Activated CD4-positive, CD25-positive, alpha-beta regulatory T cell (primary cell): ENCODE measurements around the gene CHMP5.

Experiments used
- DNase-seq, 4 experiments: peaks; one replicate each; lab custom pipeline; 2025; lab: John Stamatoyannopoulos, UW

Gene CHMP5

DNA sequence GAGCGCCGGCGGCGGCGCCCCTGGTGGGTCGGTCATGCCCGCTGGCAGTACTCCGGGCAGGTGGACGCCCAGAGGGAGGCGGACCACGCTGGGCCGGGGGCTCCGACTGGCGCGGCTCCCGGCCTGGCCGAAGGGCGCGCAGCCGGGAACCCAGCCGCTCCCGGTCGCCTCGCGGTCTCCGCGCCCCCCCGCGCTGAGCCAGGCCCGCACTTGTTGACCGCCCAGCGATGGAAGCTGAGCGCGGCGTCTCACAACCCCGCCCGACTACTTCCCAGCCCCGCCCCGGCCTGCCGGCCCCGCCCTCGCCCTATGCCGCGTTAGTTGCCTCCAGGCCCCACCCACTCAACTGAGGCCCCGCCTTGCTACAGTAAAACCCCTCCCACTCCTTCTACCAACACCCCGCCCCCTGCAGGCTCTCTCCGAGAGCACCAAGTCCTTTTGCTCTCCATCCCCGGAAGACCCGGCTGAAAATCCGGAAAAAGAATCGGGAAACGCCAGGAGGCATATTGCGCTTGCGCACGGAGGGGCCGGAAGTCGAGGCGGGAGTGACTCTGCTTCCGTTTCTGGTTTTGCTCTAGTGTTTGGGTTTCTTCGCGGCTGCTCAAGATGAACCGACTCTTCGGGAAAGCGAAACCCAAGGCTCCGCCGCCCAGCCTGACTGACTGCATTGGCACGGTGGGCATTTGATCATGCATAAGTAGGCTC is at the start of gene CHMP5, which contains the start of gene BAG1:
TSS of gene CHMP5 (plus strand) at position 577 of the 705 bp plus-strand sequence. CDS start at position 607, 30 bp downstream.
TSS of gene BAG1 (minus strand) at position 236 of the 705 bp plus-strand sequence.
- peak; percentile 98 to 99 (median 99) for DNase-seq

DNA sequence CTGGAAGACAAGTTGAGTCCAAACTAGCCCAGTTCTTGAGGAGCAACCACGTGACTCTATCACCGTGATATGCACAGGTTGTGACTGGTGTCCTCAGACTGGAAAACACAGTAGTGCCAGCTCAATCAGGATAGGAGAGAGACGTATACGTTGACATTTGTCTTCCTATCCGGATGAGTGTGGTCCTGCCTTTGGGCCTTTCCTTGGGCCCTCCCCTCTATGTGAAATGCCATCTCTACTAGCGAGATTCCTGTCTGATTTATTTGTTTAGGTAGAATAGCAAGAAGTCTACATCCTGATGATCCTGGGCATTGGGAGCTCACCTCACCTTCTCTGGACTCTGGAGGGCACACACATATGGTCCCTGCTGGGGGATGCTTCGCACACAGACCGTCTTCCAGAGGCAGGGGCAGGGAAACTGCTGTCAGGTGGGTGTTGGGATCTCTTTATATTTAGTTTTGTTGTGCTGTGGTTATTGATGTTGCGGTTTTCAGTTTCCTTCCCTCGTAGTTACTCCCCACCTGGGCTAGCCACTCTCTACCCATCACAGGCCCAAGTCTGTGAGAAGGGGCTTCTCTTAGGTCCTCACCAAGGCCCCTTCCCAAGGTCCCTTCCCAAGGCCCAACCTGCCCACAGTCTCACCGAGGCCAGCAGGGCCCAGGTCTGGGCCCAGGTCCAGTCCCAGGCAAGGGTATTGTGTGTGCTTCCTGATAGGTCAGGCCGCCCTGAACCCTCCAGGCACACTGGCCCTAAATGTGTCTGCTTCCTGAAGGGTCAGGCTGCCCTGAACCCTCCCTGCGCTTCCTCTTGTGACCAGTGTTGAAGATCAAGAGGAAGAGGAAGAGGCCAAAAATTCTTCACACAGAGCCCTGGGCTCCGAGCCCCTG is 43.9 kb upstream of the CHMP5 start:
- DNase-seq, result no peak

DNA sequence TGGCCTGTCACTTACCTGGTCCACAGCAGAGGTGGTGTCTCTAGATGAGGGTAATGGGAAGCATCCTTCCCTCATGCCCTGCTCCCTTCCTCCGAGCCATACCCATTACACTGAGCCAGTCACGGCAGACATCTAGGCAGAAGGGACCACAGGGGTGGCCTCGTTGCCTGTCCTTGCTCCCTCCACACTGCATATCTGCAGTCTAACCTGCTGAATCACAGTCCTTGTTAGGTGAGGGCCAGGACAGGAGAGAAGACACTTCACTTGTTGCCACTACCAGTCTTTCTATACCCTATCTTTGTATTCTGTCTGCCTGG is 43.3 kb upstream of the CHMP5 start:
- DNase-seq, result no peak

DNA sequence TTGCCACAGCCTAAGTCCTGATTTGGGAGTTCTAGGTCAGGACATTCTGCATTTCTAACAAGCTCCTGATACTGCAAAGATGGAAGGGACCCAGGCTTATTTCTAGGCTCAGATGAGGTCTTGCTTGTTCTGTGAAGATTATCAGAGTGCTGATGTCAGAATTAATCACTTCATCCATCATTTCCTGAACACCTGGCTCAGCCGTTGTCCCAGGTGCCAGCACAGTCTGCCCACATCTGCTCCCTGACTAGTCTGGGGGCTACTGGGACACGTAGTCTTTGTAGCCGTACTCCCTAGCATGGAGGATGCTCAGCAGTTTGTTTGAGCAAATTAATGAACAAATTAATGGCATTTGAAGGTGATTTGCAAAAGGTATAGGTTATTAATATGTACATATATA is 42.8 kb upstream of the CHMP5 start:
- no peak for DNase-seq

DNA sequence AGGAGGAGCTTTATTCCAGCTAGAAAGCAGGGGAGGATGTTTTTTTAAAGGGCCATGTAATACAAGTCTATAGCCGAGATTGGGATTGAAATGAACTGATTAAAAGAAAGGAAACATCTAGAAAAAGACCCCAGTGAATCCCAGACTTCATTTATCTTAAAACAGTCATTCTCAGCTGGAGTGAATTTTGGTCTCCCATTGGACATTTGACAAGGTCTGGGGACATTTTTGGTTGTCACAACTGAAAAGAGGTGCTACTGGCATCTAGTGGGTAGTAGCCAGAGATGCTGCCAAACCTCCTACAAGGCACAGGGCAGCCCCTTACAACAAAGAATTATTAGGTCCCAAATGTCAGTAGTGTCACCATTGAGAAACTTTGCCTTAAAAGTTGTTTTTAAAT is 41.2 kb upstream of the CHMP5 start:
- DNase-seq, result no peak

DNA sequence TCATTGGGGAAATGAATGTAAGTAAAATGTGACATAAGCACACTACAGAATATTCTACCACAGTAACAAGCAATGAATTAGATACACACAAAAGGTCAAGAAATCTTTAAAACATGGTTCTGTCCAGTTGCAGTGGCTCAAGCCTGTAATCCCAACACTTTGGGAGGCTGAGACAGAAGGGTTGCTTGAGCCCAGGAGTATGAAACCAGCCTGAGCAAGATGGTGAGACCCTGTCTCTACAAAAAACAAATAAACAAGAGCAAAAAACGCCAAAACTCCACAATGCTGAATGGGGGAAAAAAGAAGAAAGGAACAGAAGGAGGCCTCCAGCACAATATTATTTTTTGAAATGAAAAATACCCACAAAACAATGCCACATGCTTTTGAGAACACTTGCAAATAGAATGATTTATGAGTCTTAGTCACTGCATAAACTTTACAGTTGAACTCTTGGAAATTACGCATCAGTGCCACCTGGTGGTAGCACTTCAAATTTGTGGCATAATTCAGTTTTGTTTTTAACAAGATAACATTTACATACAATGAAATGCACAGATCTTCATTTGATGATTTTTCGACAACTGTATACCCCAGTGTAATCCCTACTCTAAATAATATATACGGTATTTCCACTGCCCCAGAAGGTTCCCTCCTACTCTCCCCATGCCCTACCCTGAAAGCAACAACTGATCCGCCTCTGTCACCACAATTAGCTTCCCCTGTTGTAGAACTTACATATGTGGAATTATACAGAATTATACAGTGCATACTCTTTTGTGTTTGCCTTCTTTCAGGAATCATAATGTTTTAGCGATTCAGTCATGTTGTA is 39.3 kb upstream of the CHMP5 start:
- DNase-seq, result peak; percentile 37 to 56 (median 48)

DNA sequence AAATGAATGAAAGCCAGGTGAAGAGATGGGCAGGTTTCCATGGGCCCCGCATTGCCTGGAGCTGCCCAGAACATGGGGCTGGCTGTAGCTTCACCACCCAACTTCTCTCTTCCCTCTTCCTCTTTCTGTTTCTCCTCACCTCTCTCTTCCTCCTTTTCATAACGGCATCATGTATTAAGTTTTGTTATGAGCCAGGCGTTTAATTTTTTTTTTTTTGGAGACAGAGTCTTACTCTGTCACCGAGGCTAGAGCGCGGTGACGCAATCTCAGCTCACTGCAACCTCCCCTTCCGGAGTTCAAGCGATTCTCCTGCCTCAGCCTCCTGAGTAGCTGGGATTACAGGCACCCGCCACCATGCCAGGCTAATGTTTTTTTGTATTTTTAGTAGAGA is 37.8 kb upstream of the CHMP5 start:
- no peak for DNase-seq

DNA sequence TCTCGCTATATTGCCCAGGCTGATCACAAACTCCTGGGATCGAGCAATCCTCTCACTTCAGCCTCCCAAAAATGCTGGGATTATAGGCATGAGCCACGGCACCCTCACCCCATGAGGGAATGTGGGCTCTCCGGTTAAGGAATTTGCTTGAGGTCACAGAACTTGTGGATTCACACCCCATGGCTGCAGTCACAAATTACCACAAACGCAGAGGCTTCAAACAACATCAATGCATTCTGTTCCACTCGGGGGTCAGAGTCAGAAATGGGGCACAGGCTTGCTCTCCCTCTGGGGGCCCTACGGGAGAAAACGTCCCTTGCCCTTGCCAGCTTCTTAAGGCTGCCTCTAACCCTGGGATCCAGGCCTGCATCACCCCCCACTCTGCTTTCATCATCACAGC is 37.1 kb upstream of the CHMP5 start:
- DNase-seq, result no peak

DNA sequence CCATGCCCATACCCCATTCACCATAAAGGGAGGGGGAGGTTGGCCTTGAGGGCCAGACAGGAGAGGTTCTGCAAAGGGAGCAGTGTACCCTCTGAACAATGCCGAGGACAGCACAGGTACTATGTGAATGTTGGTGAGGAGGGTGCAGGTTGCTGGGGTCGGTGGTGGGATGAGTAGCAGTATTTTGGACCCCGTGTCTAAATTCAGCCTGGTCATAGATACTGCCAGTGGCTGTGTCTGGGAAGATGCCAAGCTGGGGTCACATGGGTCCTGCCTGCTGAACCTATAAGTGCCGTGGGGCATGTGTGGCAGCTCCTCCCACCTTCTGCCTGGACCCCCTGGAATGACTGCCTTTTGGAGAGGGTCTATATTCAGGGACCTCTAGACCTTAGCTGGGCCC is 36.2 kb upstream of the CHMP5 start:
- DNase-seq, result no peak

DNA sequence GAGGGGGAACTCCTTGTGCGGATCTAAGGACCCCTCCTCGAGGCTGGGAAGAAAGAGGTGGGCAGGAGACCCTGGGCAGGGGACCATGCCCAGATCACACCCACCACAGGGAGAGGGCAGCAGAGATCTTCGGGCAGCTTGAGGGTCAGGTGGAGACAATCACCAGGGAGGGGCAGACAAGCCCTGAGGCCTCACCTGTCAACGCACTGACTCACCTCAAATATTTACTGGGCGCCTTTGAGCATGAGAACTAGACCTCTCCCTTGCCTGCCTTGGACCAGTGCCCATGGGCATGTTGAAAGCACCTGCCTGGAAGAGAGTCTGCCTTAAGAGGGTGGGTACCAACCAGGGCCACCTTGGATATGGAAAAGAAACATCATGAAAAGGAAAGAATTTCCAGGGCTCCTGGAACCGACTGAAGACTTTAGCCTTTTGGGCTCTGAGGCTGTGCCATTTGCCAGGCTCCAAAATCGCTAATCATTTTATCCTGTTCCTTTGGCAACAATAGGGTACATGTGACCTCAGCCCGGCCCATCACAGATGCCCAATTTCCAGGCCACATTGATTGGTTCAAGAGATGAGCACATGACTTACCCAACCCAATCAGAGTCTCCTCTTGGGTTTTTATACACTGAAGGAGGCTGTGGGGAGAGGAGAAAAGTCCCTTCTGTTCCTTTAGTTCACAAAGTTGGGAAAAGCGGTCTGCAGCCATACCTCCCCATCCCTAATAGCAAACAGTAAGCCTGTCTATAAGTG is 35.3 kb upstream of the CHMP5 start:
- no peak for DNase-seq

DNA sequence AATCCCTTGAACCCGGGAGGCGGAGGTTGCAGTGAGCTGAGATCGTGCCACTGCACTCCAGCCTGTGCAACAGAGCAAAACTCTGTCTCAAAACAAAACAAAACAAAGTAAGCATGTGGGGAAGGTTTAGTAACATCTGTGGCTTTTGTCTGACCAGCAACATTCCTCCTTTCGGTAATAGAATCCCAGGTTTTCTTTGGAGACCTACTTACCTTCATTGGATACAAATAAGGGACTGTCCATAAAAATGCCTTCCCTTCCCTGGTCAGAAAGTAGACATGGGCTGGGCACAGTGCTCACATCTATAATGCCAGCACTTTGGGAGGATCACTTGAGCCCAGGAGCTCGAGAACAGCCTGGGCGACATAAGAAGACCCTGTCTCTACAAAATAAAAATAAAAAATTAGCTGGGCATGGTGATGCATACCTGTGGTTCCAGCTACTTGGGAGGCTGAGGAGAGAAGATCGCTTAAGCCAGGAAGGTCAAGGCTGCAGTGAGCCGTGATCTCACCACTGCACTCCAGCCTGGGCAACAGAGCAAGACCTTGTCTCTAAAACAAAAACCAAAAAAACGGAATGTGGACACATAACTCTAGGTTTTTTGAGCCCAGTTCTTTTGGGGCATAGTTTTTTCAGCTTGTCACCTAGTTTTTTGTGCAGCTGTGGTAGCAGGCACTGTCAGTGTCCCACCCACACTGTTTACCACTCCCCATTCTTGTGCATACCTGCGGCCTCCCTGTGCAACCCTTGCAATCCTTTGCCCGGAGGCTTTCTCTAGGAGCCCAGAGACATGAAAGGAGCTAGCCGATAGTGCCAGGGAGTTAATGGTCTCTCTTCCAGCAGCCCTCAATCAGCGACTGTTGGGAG is 33.9 kb upstream of the CHMP5 start:
- DNase-seq, result no peak

DNA sequence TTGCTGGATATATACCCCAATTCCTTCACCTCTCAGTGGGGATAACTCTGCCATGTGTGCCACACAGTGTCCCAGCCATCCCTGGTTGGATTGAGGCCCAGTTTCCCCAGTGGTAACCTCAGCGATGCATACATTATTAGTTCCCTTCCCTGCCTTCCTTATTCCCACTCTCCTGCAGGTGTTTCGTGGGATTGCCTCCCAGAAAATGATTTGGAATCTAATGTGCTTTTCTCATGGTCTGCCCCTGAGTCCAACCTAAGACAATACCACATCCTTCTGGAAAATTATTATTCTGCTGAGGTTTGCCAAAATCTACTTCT is 33.3 kb upstream of the CHMP5 start:
- no peak for DNase-seq

DNA sequence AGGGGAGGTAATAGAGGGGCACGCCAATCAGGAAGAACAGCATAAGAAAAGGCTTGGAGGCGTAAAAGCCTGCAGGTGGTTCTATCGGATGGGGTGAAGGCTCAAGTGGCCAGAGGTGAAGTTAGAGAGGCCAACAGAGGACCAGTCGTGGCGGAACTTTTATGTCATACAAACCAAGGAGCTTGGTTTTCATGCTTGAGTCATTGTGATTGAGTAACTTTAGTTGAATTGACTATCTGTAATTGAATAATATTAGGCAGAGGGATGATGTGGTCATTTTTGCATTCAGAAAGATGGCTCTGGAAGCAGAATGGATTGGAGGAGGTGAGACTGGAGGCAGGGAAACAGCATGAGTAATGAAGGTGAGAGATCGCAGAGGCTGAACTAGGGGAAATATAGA is 32.0 kb upstream of the CHMP5 start:
- DNase-seq, result no peak

DNA sequence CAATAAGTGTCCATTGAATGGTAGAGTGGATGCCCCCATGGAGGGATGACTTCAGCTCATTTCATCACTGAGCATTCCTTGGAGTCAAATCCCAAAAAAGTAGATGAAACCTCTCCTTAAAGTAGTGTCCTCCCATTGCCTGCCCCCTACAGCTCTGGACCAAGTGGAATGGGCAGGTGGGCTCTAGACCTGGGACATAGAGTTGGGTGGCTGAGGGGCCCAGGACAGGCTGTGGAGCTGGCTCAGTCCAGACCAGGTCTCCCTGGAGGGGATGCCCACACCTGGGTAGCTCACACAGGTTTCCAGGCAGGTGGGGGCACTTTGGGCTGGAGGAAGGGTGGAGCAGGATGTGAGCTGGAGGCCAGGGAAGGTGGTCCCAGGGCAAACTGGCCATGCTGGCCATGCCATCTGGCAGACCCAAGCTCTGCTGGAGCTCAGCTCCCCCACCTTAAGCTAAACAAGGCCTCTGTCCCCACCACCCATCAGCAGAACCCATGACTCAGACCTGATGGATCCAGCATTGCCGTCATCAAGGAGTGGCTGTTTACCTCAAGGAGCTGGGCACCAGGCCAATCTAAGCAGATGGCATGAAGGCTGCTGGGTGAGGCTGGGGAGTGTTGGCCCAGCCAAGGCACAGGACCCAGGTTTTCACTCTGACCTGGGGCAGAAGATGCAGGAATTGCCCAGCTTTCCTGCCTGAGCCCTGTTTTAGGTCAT is 31.1 kb upstream of the CHMP5 start:
- no peak for DNase-seq

DNA sequence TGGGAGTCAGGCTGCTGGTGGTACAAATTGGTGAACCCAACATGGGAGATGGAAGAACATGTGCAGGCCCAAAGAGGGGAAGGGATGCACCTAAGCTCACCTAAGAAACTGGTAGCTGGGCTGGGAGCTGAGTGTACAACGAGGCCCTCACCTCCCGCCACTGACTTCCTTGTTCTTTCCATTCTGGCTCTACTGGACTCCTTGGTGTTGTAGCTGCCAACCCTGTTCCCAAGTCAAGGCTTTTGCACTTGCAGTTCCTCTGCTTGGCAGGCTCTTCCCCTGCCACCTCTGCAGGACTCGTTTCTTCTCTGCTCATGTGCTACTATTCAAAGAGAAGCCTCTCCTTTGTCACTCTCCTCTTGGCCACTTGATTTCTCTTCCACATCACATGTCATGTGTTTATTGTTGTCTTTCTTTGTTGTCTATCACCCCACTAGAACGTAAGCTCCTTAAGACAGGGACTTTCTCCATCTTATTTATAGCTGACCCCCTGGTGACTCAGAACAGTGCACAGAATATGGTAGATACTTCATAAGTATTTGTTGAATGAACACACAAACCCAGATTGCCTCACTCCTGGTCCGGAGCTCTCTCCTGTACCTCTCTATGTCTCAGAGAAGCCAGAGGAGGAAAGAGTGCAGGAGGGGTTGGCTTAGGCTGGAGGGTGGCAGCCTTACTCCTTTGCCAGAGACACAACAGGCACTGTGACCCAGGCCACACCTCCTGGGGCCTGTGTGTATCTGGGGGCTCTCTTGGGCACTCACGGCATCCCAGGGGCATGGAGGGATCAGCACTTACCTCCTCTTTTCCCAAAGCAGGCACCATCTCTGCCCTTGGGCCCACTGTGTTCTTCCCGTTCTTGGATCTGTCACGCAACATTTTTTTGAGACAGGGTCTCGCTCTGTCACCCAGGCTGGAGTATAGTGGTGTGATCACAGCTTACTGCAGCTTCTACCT is 30.1 kb upstream of the CHMP5 start:
- DNase-seq, result no peak

DNA sequence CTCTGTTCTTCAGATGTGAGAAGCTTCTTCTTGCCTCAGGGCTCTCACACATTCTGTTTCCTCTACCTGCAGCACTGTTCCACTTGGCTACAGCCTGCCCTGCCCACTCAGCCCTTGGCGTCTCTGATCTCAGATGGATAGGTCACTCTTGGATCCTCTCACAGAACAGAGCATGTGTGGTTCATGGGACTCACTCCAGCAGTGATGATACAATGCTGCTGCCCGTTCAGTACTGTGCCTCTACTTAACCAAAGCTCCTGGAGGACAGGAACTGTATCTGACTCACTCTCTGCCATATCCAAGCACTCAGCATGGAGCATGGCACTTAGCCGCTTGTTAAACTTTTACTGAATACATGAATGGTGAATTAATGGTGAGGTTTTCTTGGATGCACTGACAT is 28.3 kb upstream of the CHMP5 start:
- no peak for DNase-seq

DNA sequence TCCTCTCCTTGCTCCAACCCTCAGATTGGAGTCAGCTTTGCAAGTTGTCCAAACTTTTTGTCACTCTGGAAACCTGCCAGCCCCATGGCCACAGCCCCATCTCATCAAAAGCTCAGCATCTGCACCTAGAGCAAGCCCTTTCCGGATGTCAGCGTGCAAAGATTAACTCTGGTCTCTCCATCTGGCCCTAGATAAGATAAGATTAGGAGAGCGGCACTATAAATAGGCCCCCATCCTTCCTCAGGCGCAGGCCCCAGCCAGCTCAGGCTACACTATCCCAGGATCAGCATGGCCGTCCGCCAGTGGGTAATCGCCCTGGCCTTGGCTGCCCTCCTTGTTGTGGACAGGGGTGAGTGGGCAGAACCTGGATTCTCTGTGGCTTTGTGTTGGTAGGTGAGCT is 24.9 kb upstream of the CHMP5 start, which contains the start of gene SPINK4:
TSS of gene SPINK4 (plus strand) at position 247 of the 400 bp plus-strand sequence. CDS start at position 289, 42 bp downstream.
- no peak for DNase-seq

DNA sequence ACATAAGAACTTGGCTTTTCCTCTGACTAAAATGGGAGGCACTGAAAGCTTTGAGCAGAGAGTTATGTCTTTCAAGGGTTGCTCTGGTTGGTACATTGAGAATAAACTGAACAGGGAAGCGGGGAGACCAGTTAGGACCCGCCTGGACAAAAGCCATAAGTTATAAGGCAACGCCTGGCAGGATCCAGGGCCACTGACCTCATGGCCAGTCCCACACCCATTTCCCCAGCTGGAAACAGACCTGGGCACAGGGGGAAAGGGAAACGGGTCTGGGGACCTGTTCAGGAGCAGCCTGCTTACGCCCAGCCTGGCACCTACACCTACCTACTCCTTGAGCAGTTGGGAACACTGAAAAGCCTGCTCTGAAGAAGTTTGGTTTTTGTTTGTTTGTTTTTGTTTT is 23.6 kb upstream of the CHMP5 start:
- no peak for DNase-seq

DNA sequence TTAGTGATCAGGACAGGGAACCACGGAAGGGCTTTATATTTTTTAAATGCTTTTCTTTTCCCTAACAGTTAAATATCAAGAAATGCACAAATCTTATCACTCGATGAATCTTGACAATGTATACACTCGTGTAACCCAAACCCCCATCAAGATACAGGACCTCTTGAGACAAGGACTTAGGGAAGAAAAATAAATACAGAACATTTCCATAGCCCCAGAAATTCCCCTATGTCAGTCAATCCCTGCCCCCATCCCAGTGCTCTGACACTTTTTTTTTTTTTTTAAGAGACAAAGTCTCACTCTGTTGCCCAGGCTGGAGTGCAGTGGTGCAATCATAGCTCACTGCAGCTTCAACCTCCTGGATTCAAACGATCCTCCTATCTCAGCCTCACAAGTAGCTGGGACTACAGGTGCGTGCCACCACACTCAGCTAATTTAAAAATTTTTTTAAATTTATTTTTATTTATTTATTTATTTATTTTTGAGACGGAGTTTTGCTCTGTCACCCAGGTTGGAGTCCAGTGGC is 22.2 kb upstream of the CHMP5 start:
- DNase-seq, result no peak
